Adipocyte (in vitro differentiated cells): ENCODE measurements around the gene APOD.
"Not testable (repeated sequence)": the region's sequence is repeated elsewhere in the genome, so short reads cannot be mapped to it uniquely, and the experiment has no call there.

Source experiments
- DNase-seq: peaks from one replicate; pipeline ENCODE4 v3.0.0-alpha.2; 2015; ENCODE audit warnings: low read depth
- H3K27me3 ChIP-seq: replicated peaks from 2 replicates; pipeline ENCODE4 v1.7.0; 2013; ENCODE audit warnings: mild to moderate bottlenecking, low read length, moderate library complexity; ENCODE audit not compliant: control insufficient read depth, insufficient read depth
- H3K36me3 ChIP-seq: 2 replicates; pipeline ENCODE4 v1.7.0; 2013; ENCODE audit warnings: low read length, mild to moderate bottlenecking, moderate library complexity; ENCODE audit not compliant: control insufficient read depth, insufficient read depth, severe bottlenecking
- H3K4me1 ChIP-seq: 2 replicates; pipeline ENCODE4 v1.7.0; 2013; ENCODE audit warnings: mild to moderate bottlenecking, low read length, moderate library complexity; ENCODE audit not compliant: control insufficient read depth, insufficient read depth
- H3K4me3 ChIP-seq: 2 replicates; pipeline ENCODE4 v1.7.0; 2013; ENCODE audit warnings: mild to moderate bottlenecking, low read length, moderate library complexity
- H3K9ac ChIP-seq: 2 replicates; pipeline ENCODE4 v1.7.0; 2013; ENCODE audit warnings: mild to moderate bottlenecking, low read length, moderate library complexity
- H3K9me3 ChIP-seq: 2 replicates; pipeline ENCODE4 v1.7.0; 2013; ENCODE audit warnings: mild to moderate bottlenecking, low read length, moderate library complexity; ENCODE audit not compliant: control insufficient read depth

APOD gene

GRCh38 chr3:195624603-195625560 is 41.1 kb upstream of the APOD start:
- H3K4me3 ChIP-seq, H3K4me1 ChIP-seq, H3K36me3 ChIP-seq, H3K9ac ChIP-seq, DNase-seq, H3K27me3 ChIP-seq, H3K9me3 ChIP-seq: not testable (repeated sequence)

GRCh38 chr3:195624171-195624570 is 40.4 kb upstream of the APOD start:
- H3K9me3 ChIP-seq, H3K9ac ChIP-seq, H3K4me3 ChIP-seq, H3K36me3 ChIP-seq, DNase-seq, H3K4me1 ChIP-seq, H3K27me3 ChIP-seq: not testable (repeated sequence)

GRCh38 chr3:195623217-195623965 is 39.7 kb upstream of the APOD start:
- H3K9me3 ChIP-seq, H3K27me3 ChIP-seq, DNase-seq, H3K36me3 ChIP-seq, H3K4me1 ChIP-seq, H3K4me3 ChIP-seq, H3K9ac ChIP-seq: not testable (repeated sequence)

GRCh38 chr3:195622523-195623170 is 38.9 kb upstream of the APOD start:
- not testable (repeated sequence) for H3K9me3 ChIP-seq, DNase-seq, H3K9ac ChIP-seq, H3K36me3 ChIP-seq, H3K4me3 ChIP-seq, H3K27me3 ChIP-seq, H3K4me1 ChIP-seq

GRCh38 chr3:195622012-195622411 is 38.3 kb upstream of the APOD start:
- H3K36me3 ChIP-seq, DNase-seq, H3K27me3 ChIP-seq, H3K9me3 ChIP-seq, H3K4me1 ChIP-seq, H3K9ac ChIP-seq, H3K4me3 ChIP-seq: not testable (repeated sequence)

GRCh38 chr3:195621095-195621494 is 37.4 kb upstream of the APOD start:
- H3K9ac ChIP-seq, H3K4me3 ChIP-seq, DNase-seq, H3K36me3 ChIP-seq, H3K4me1 ChIP-seq, H3K9me3 ChIP-seq, H3K27me3 ChIP-seq: not testable (repeated sequence)

GRCh38 chr3:195620476-195620875 is 36.7 kb upstream of the APOD start:
- not testable (repeated sequence) for H3K27me3 ChIP-seq, H3K9ac ChIP-seq, H3K36me3 ChIP-seq, H3K4me1 ChIP-seq, DNase-seq, H3K4me3 ChIP-seq, H3K9me3 ChIP-seq

- not testable (repeated sequence) for DNase-seq, H3K27me3 ChIP-seq, H3K36me3 ChIP-seq, H3K9me3 ChIP-seq, H3K4me1 ChIP-seq, H3K9ac ChIP-seq, H3K4me3 ChIP-seq
Observed at GRCh38 chr3:195619591-195620369, 36.0 kb upstream of the APOD start.

GRCh38 chr3:195617784-195618659 is 34.3 kb upstream of the APOD start:
- DNase-seq, H3K36me3 ChIP-seq, H3K4me3 ChIP-seq, H3K4me1 ChIP-seq, H3K9ac ChIP-seq, H3K27me3 ChIP-seq, H3K9me3 ChIP-seq: not testable (repeated sequence)

- not testable (repeated sequence) for H3K9me3 ChIP-seq, H3K9ac ChIP-seq, H3K4me3 ChIP-seq, H3K4me1 ChIP-seq, H3K27me3 ChIP-seq, H3K36me3 ChIP-seq, DNase-seq
Observed at GRCh38 chr3:195617134-195617533, 33.4 kb upstream of the APOD start.
